ENCODE results near the gene DIDO1. TPM values are rescaled to one million over a fixed set of nuclear protein-coding genes. Genes with fewer than 3 reads are reported as not detected.

Gene DIDO1
- total RNA-seq, 4 donors from 2014 or later = 24.2 to 39.3 (median 28.7) TPM

- H3K27me3 ChIP-seq = peaks cover 15 to 27% (median 21%) of the 10 kb centered on the region in 3 donors
- TF ChIP-seq CTCF (IDR thresholded peaks at IDR 0.05 in 4 of 5, conservative IDR thresholded peaks at IDR 0.05 in 1 of 5) = no peak
- no peak for TF ChIP-seq POLR2A (IDR thresholded peaks at IDR 0.05)
- no peak overlapping the region for H3K27ac ChIP-seq
- in situ Hi-C loops (cut with MboI; ENCODE audit: low sequenced_read_pairs in 4 of 4) = no loop called here
- no peak for ATAC-seq
- H3K9me3 ChIP-seq = no peaks in the 10 kb centered on the region
- no peak overlapping the region for H3K4me3 ChIP-seq
- intact Hi-C loops (cut with DNase I; ENCODE audit: low total_unique reads) = no loop called here
- H3K4me1 ChIP-seq = no peaks in the 10 kb centered on the region
- no peak for DNase-seq
- H3K36me3 ChIP-seq = no peaks in the 10 kb centered on the region
Measured at GRCh38 chr20:62832212-62832922, 93.9 kb downstream of the DIDO1 start.

GRCh38 chr20:62831854-62832211 is 94.5 kb downstream of the DIDO1 start:
- H3K4me1 ChIP-seq = no peaks in the 10 kb centered on the region
- no peaks in the 10 kb centered on the region for H3K36me3 ChIP-seq
- TF ChIP-seq CTCF (IDR thresholded peaks at IDR 0.05 in 4 of 5, conservative IDR thresholded peaks at IDR 0.05 in 1 of 5) = no peak
- TF ChIP-seq POLR2A (IDR thresholded peaks at IDR 0.05) = no peak
- no peaks in the 10 kb centered on the region for H3K9me3 ChIP-seq
- H3K27ac ChIP-seq = no peak overlapping the region
- in situ Hi-C loops (cut with MboI; ENCODE audit: low sequenced_read_pairs in 4 of 4) = no loop called here
- ATAC-seq (no peak), DNase-seq (no peak)
- H3K4me3 ChIP-seq = no peak overlapping the region
- intact Hi-C loops (cut with DNase I; ENCODE audit: low total_unique reads) = no loop called here
- H3K27me3 ChIP-seq = peaks cover 11 to 27% (median 16%) of the 10 kb centered on the region in 3 donors

GRCh38 chr20:62831361-62831788 is 94.9 kb downstream of the DIDO1 start:
- intact Hi-C loops (cut with DNase I; ENCODE audit: low total_unique reads) (no loop called here), in situ Hi-C loops (cut with MboI; ENCODE audit: low sequenced_read_pairs in 4 of 4) (no loop called here)
- Histone ChIP-seq H3K9me3 (no peaks in the 10 kb centered on the region), H3K4me1 (no peaks in the 10 kb centered on the region), H3K36me3 (no peaks in the 10 kb centered on the region), H3K27ac (no peak overlapping the region), H3K27me3 (peaks cover 11 to 22% (median 16%) of the 10 kb centered on the region in 3 donors), H3K4me3 (no peak overlapping the region)
- ATAC-seq = no peak
- no peak for DNase-seq
- TF ChIP-seq CTCF (IDR thresholded peaks at IDR 0.05 in 4 of 5, conservative IDR thresholded peaks at IDR 0.05 in 1 of 5) (no peak), POLR2A (IDR thresholded peaks at IDR 0.05) (no peak)

GRCh38 chr20:62830821-62831220 is 95.5 kb downstream of the DIDO1 start:
- Histone ChIP-seq H3K36me3 (no peaks in the 10 kb centered on the region), H3K9me3 (no peaks in the 10 kb centered on the region), H3K27ac (no peak overlapping the region), H3K4me3 (no peak overlapping the region), H3K27me3 (peaks cover 6 to 17% (median 16%) of the 10 kb centered on the region in 3 donors), H3K4me1 (no peaks in the 10 kb centered on the region)
- in situ Hi-C loops (cut with MboI; ENCODE audit: low sequenced_read_pairs in 4 of 4) = no loop called here
- TF ChIP-seq CTCF (IDR thresholded peaks at IDR 0.05 in 4 of 5, conservative IDR thresholded peaks at IDR 0.05 in 1 of 5) = no peak
- no peak for TF ChIP-seq POLR2A (IDR thresholded peaks at IDR 0.05)
- intact Hi-C loops (cut with DNase I; ENCODE audit: low total_unique reads) = no loop called here
- DNase-seq (no peak), ATAC-seq (no peak)

GRCh38 chr20:62830251-62830650 is 96.1 kb downstream of the DIDO1 start:
- intact Hi-C loops (cut with DNase I; ENCODE audit: low total_unique reads) (no loop called here), in situ Hi-C loops (cut with MboI; ENCODE audit: low sequenced_read_pairs in 4 of 4) (no loop called here)
- TF ChIP-seq CTCF (IDR thresholded peaks at IDR 0.05 in 4 of 5, conservative IDR thresholded peaks at IDR 0.05 in 1 of 5) = no peak
- H3K4me1 ChIP-seq = no peaks in the 10 kb centered on the region
- ATAC-seq (no peak), DNase-seq (no peak)
- H3K9me3 ChIP-seq = no peaks in the 10 kb centered on the region
- peaks cover 3 to 14% (median 13%) of the 10 kb centered on the region in 3 donors for H3K27me3 ChIP-seq
- no peak overlapping the region for H3K27ac ChIP-seq
- no peak overlapping the region for H3K4me3 ChIP-seq
- H3K36me3 ChIP-seq = no peaks in the 10 kb centered on the region

Measured in gastrocnemius medialis (tissue), 4 donors.